ENCODE data around the gene KIF27.
"Not testable (repeated sequence)": the region's sequence is repeated elsewhere in the genome, so short reads cannot be mapped to it uniquely, and the experiment has no call there.

KIF27 gene

GRCh38 chr9:83934569-83935275 lies 13.5 kb upstream of the KIF27 start:
- no peak overlapping the region for H3K4me3 ChIP-seq (ENCODE audit: low read depth, low read length)

GRCh38 chr9:83933790-83934189 lies 12.6 kb upstream of the KIF27 start:
- no peak overlapping the region for H3K4me3 ChIP-seq (ENCODE audit: low read depth, low read length)

DNA sequence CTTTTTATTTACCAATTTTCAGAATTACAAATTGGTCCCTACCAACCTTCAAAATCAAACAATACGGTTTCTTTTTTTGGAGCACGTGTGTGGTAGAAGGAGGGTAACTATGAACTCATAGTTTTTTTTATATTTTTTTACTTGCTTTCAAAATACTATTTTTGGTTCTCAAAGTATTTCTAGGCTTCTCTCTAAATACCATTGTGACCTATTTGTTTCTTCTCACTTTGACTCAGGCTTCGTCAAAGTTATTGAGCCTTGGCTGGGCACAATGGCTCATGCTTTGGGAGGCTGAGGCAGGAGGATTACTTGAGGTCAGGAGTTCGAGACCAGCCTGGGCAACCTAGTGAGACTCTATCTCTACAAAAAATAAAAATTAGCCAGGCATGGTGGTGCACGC lies 11.6 kb upstream of the KIF27 start:
- no peak overlapping the region for H3K4me3 ChIP-seq (ENCODE audit: low read depth, low read length)

DNA sequence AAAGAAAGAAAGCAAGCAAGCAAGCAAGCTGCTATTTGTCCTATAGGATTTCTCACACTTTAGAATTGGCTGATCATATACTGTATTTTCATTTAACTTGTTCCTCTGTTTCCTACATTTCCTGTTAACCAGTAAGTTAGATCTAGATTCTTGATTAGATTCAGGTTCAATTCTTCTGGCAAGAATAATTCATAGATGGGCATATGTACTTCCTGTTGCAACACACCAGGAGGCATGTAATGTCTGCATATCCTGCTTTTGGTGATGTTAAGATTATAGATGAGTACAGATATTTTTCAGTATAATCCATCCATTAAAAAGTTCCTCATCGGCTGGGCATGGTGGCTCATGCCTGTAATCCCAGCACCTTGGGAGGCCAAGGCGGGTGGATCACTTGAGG lies 10.8 kb upstream of the KIF27 start:
- H3K4me3 ChIP-seq (ENCODE audit: low read depth, low read length): no peak overlapping the region

GRCh38 chr9:83930881-83931280 lies 9.6 kb upstream of the KIF27 start:
- H3K4me3 ChIP-seq (ENCODE audit: low read depth, low read length): no peak overlapping the region

DNA sequence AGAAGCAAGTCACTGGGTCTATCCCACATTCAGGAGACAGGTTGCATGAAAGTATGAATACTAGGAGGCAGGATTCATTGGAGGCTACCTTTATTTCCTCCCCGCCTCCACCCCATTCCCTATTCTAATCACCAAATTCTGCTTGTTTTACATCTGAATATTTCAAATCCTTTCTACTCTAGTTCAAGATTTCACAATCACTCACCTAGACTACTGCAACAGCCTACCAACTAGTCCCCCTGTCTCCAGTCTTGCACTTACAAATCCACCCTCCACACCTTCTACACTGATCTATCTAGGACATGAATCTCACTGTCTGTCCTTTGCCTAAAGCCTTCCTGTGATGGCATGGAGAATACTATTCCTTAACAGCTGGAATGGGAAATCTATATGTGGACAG lies 6.4 kb upstream of the KIF27 start:
- no peak overlapping the region for H3K4me3 ChIP-seq (ENCODE audit: low read depth, low read length)

DNA sequence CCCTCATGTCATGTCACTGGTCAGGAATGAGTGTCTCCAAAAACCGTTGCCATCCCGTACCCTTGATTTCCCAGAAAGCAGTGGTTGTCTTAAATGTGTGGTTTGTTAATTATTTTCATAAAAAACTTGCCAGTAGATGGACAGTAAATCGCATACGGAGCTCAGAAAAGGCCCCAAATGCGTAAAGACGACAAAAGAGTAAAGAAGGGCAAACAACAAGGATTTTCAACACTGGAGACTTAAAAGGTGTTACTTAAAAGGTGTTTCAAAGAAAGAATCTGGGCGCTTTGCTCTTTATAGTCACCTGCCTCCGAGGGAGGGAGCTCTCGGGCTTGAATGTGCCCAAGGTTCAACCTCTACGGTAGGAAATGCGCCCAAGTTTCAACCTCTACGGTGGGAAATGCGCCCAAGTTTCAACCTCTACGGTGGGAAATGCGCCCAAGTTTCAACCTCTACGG lies 734 bp downstream of the KIF27 start:
- peak overlapping the region; percentile 51 for H3K4me3 ChIP-seq (ENCODE audit: low read depth, low read length)

- no peak overlapping the region for H3K4me3 ChIP-seq (ENCODE audit: low read depth, low read length)
Observed at GRCh38 chr9:83919111-83919510, 2.1 kb downstream of the KIF27 start.

DNA sequence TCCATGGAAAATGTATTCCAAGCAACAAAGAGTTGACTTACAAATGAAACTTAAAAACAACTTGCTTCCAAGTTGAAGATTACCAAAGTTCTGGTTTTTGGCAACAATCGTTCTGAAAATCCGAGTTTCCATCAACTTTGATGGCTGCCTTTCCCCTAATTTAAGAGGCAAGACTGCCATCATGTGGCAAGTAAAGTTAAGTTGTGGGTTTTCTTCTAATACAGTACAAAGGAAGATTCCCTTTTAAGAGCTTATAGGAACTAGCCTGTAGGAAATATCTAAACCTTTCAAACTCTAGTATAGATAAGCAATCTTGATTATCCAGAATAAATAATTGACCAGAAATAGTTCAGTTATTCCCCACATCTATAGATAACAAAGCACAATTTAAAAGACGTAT lies 9.0 kb downstream of the KIF27 start:
- not testable (repeated sequence) for H3K4me3 ChIP-seq (ENCODE audit: low read depth, low read length)

DNA sequence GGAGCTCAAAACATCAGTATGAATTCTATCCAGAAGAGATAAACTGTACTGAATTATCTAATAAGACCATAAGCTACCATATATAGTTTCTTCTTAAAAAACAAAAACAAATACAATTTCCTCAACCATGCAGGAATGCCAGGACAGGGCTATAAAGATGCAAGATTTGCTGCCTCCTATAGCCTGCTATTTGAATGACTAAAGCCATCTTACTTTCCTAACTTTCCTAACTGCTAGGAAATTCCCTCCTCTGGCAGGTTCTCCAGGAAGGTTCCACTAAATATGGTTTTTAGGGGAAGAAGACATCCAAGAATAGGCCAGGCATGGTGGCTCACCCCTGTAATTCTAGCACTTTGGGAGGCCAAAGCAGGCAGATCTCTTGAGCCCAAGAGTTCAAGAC lies 15.1 kb downstream of the KIF27 start:
- H3K4me3 ChIP-seq (ENCODE audit: low read depth, low read length): no peak overlapping the region

DNA sequence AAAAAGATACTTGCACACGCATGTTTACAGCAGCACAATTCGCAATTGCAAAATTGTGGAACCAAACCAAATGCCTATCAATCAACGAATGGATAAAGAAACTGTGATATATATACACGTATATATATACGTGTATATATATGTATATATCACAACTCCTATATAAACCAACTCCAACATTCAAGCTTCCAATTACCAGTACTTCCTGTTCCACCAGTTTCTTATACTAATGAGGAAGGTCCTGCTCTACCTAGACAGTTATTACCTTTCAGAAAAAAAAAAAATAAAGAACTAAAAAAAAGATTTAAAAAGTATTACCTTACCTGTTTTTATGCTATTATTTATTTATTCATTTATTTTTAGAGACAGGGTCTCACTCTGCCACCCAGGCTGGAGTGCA lies 20.6 kb downstream of the KIF27 start:
- H3K4me3 ChIP-seq (ENCODE audit: low read depth, low read length): not testable (repeated sequence)

GRCh38 chr9:83894301-83894700 lies 26.9 kb downstream of the KIF27 start:
- H3K4me3 ChIP-seq (ENCODE audit: low read depth, low read length): not testable (repeated sequence)

- H3K4me3 ChIP-seq (ENCODE audit: low read depth, low read length): not testable (repeated sequence)
Observed at GRCh38 chr9:83886498-83886897, 34.7 kb downstream of the KIF27 start.

DNA sequence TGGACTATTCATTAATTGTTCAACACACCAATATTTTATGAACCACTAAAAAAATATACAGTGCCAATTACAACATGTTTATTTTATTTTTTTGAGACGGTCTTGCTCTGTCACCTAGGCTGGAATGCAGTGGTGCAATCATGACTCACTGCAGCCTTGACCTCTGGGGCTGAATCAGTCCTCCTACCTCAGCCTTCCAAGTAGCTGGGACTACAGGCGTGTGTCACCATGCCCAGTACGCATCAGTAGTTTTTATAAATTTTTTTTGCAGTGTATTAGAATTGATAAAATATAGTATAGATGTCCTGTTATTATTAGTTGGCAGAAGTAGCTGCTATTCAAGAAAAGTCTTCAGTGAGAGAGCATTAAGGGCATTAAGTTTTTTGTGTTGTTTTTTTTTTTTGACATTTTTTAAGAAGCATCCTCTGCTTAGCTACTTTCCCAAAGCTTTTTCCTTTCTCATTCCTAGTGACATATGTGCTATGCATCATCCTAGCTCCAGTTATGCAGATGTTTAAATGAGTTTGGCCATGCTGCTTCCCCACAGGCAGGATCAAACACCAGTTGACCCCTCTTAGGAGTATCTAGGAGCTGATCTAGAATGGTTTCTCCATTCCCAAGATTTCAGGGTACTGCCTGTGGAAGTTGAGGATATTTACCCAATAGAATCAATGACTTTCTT lies 35.5 kb downstream of the KIF27 start:
- H3K4me3 ChIP-seq (ENCODE audit: low read depth, low read length): not testable (repeated sequence)

DNA sequence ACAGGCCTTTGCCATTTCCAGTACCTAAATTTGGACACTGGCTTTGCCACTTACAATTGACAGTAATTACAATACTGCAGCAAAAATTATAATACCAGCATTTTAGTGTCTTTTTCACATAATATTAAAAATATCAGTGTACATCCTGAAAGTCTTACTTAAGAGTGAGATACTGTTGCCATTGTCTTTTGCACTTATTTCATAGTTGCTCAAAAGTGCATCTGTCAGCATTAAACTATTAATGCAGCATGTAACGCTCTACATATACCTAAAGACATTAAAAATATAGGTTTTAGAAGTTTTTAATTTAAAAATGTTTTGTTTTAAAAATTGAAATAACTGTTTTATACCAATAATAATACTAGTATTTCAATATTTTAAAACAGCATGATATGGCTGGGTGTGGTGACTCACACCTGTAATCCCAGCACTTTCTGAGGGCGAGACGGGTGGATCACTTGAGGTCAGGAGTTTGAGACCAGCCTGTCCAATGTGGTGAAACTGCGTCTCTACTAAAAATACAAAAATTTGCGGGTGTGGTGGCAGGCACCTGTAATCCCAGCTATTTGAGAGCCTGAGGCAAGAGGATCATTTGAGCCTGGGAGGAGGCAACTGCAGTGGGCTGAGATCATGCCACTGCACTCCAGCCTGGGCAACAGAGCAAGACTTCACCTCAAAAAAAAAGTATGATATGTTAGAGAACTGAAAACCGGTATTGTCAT lies 39.4 kb downstream of the KIF27 start:
- H3K4me3 ChIP-seq (ENCODE audit: low read depth, low read length): not testable (repeated sequence)

DNA sequence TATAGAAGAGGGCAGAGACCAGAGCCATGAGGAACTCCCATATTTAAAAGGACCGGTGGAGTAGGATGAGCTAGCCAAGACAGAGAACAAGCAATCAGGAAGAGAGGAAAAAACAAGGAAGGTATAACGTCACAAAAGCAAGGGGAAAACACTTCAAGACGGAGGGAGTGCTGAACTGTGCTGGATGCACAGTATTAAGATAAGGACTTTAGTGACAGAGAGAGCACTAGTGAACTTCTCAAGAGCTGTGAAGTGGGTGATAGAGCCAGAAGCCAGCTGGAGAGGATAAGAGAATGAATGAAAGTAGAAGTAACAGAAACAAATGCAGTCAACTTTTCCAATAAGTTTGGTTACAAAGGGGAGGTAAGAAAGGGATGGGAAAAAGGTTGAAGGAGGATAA lies 45.7 kb downstream of the KIF27 start:
- H3K4me3 ChIP-seq (ENCODE audit: low read depth, low read length): not testable (repeated sequence)

GRCh38 chr9:83849895-83850294 lies 71.3 kb downstream of the KIF27 start:
- not testable (repeated sequence) for H3K4me3 ChIP-seq (ENCODE audit: low read depth, low read length)

- not testable (repeated sequence) for H3K4me3 ChIP-seq (ENCODE audit: low read depth, low read length)
Observed at GRCh38 chr9:83837070-83837643, 84.1 kb downstream of the KIF27 start.

DNA sequence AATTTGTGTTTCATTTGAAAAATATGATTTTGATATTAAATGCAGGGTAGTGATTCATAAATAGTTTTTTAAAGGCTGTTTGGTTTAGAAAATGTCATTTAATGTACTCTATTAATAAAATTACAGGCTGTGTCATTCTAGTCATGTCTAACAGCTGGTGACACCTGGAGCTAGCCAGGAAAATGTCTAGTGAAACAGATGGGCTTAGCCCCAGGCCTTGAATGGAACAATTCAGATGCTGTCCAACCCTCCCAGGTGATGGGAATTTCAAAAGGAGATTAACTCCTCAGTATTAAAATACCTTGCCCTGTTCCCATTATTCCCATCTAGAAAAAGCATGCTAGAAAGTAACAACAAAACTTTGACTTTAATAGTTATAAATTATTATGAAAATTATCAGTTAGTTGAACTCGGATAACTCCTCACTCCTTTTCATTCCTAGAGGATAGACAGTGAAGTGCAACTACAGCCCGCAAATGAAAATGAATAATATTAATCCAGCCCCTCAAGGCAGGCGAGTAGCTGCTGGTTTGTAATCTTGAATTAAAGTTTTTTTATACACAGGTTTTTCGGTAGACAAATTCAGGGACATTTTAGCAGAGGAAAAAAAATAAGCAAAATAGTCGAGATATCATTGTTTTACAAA lies 90.7 kb downstream of the KIF27 start:
- H3K4me3 ChIP-seq (ENCODE audit: low read depth, low read length): not testable (repeated sequence)

DNA sequence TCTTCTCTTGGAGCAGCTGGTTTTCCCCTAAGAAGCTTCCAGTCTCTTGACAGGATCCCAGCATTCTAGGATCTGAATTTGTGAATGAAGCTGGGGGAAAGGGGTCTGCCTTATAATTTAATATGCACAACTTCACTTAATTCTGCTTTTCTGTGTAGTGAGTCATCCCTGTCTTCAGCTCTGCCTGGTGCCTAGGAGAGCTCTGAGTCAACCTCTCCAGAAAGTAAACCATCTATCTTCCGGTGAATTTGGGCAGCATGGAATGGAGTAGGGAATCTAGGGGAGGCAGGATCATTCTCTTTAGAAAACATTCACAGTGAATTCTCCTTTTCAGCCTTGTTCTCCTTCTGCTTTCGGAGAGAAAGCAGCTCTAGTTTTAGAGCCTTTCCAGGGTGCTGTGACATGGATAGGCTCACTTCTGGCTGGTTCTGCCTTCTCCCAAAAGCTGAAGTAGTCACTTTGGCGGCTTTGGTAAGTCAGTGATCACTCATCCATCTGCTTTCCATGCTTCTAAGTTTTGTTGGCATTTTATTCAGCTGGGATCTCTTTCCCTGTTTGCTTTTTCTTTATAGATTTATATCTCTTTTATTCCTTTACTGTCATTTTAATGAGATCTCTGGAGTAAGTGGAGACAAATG lies 96.1 kb downstream of the KIF27 start:
- H3K4me3 ChIP-seq (ENCODE audit: low read depth, low read length): not testable (repeated sequence)

All from iPS-11a (cell line).